Measurements from ENCODE around the gene RNASE13. TPM values are rescaled to one million over a fixed set of nuclear protein-coding genes. Genes with fewer than 3 reads are reported as not detected.

Gene RNASE13
- total and polyA plus RNA-seq, 2 of the 4 experiments (the other 2 are of a cell fraction) = not detected

DNA sequence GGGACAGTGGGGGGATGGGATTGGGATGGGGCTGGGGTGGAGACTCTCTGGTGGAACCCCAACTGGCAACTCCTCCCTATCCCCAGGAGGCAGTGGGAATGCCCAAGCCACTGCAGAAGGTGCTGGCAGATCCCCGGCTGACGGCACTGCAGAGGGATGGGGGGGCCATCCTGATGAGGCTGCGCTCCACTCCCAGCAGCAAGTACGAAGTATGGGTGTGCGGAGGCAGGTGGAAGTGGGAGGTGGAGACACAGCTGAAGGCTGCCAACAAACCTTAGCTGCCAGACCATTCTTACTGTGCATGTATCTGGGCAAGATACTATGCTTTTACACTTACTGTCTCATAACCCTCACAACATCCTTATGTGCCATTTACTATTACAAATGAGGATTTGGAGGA, 43.7 kb upstream of the RNASE13 start:
- no peak overlapping the region for H2AK9ac ChIP-seq (replicated peaks; ENCODE audit: low read depth, low read length, poor library complexity)
- 0 out of 2 replicates have a peak, but pooled peaks cover under 1% of the 10 kb centered on the region for H4K20me1 ChIP-seq (ENCODE audit: insufficient read depth, low read length)
- H2BK15ac ChIP-seq (ENCODE audit: low read depth, low read length) = no peak overlapping the region
- H3K23ac ChIP-seq (ENCODE audit: low read depth, low read length) = no peak overlapping the region
- POLR2A ChIA-PET (ENCODE audit: unreplicated experiment) = no interaction called here
- no TSS peak for BruUV-seq (replicated peaks)
- H2BK5ac ChIP-seq (ENCODE audit: low read depth, low read length, poor library complexity, severe bottlenecking) = no peak overlapping the region
- H2BK20ac ChIP-seq (ENCODE audit: low read depth, low read length) = no peak overlapping the region
- no peaks in the 10 kb centered on the region for H3K4me1 ChIP-seq (ENCODE audit: control insufficient read depth, insufficient read depth, low read length)
- in situ Hi-C loops (cut with MboI; ENCODE audit: low sequenced_read_pairs) (loop anchor here (25.0 kb wide), 2 partner anchors 616 to 741 kb away; partner anchors contain the start of genes APEX1, CCNB1IP1, OSGEP and PARP2), intact Hi-C loops (cut with micrococcal nuclease) (no loop called here), dilution Hi-C loops (cut with HindIII; ENCODE audit: low sequenced_read_pairs, unreplicated experiment) (no loop called here)
- H3K56ac ChIP-seq (ENCODE audit: extremely low read depth, insufficient read depth, low read length) = no peak overlapping the region
- no peak overlapping the region for H4K5ac ChIP-seq (ENCODE audit: low read depth, low read length)
- H3K4ac ChIP-seq (ENCODE audit: low read depth, low read length) = no peak overlapping the region
- H3K79me1 ChIP-seq (ENCODE audit: low read depth in 1 of 2, low read length in 2 of 2) = peaks cover 22 to 31% of the 10 kb centered on the region in 2 experiments
- H4K8ac ChIP-seq (ENCODE audit: low read depth in 2 of 2, low read length in 2 of 2) = no peak overlapping the region
- no peak for DNase-seq
- ATAC-seq (ENCODE audit: low read depth) = no peak
- no peak overlapping the region for H3K14ac ChIP-seq (replicated peaks; ENCODE audit: low read depth, low read length)
- no peak overlapping the region for H3K4me2 ChIP-seq (ENCODE audit: low read depth, low read length)
- no peak overlapping the region for H3K18ac ChIP-seq (ENCODE audit: low read depth, low read length)
- no peak overlapping the region for H3K4me3 ChIP-seq (ENCODE audit: insufficient read depth, low read depth, low read length)
- no peak overlapping the region for H4K91ac ChIP-seq (ENCODE audit: insufficient read depth, low read depth, low read length)
- no peaks in the 10 kb centered on the region; the same call in 1 of the 2 replicates for H3K9me1 ChIP-seq (ENCODE audit: insufficient read depth, low read length)
- H3K27me3 ChIP-seq (ENCODE audit: control insufficient read depth, insufficient read depth, low read length) = no peaks in the 10 kb centered on the region
- H2AK5ac ChIP-seq (ENCODE audit: low read depth, low read length) = no peak overlapping the region
- no peak overlapping the region for H3K27ac ChIP-seq (ENCODE audit: insufficient read depth, low read length)
- CTCF ChIA-PET = no interaction called here
- no peak overlapping the region for H2AFZ ChIP-seq (replicated peaks; ENCODE audit: low read length, poor library complexity)
- WGBS, 2 experiments (ENCODE audit: extremely low coverage in 2 of 2, insufficient read length in 1 of 2) = no CpG with 5 or more reads among the region's 5 CpGs
- no peak overlapping the region for H2BK120ac ChIP-seq (ENCODE audit: low read depth, low read length)
- H3K36me3 ChIP-seq (ENCODE audit: control insufficient read depth, insufficient read depth, low read length) = peaks cover 92% of the 10 kb centered on the region
- H3K9ac ChIP-seq (ENCODE audit: low read depth, low read length) = no peak overlapping the region
- H3K9me3 ChIP-seq (ENCODE audit: control insufficient read depth, insufficient read depth, low read length) = no peaks in the 10 kb centered on the region
- no peak for TF ChIP-seq SMC3 (IDR thresholded peaks at IDR 0.05; ENCODE audit: low read depth, low read length)

Measured in IMR-90 (cell line).